Measurements from ENCODE around the gene HDAC10.

- TF ChIP-seq CTCF (IDR thresholded peaks at IDR 0.05; ENCODE audit: poor library complexity) = no peak
- TF ChIP-seq EZH2 (IDR thresholded peaks at IDR 0.05; ENCODE audit: borderline replicate concordance) = no peak
- TF ChIP-seq EZH2phosphoT487 (IDR thresholded peaks at IDR 0.05; ENCODE audit: low read depth, severe bottlenecking, unreplicated experiment) = no peak
Measured at GRCh38 chr22:50286275-50286674, 35.2 kb upstream of the HDAC10 start.
